Naive thymus-derived CD4-positive, alpha-beta T cell (primary cell): Measurements from ENCODE around the gene HBB. TPM values are rescaled to one million over a fixed set of nuclear protein-coding genes. Genes with fewer than 3 reads are reported as not detected.
A peak's percentile ranks its signal among the peaks of the same experiment; 100 is the strongest.
"Not testable (repeated sequence)": the region's sequence is repeated elsewhere in the genome, so short reads cannot be mapped to it uniquely, and the experiment has no call there.

ENCODE experiments used
- ATAC-seq: fragments of 150-1000 bp; cut with Tn5 transposase; 2 replicates; pipeline ENCODE4 v1.10.0; 2021; ENCODE audit warnings: mild to moderate bottlenecking, moderate library complexity
- CTCF ChIA-PET: fragments of 350-600 bp; sonication (Branson Sonifier 250); formaldehyde crosslinking; loops from one replicate; lab custom pipeline; 2021; ENCODE audit warnings: antibody characterized with exemption; lab: Charles Lee
- POLR2A ChIA-PET: fragments of 350-600 bp; sonication (Branson Sonifier 250); formaldehyde crosslinking; loops from one replicate; lab custom pipeline; 2021; ENCODE audit warnings: antibody characterized with exemption, inconsistent platforms; lab: Charles Lee
- DNase-seq, 9 donors: peaks; one replicate each; pipeline versions ENCODE4 v3.0.0 to v3.0.0-alpha.2; 2020 to 2022; ENCODE audit warnings: mixed read lengths in 1 of 9
- H3K27ac ChIP-seq: one replicate; pipeline ENCODE4 v1.7.0; 2013; ENCODE audit warnings: mild to moderate bottlenecking, low read depth, low read length, moderate library complexity
- H3K27me3 ChIP-seq, 2 donors: one replicate each; pipeline ENCODE4 v1.7.0; 2013; ENCODE audit warnings: low read length in 2 of 2, mild to moderate bottlenecking in 2 of 2, moderate library complexity in 2 of 2; ENCODE audit not compliant: control insufficient read depth in 2 of 2, insufficient read depth in 2 of 2
- H3K36me3 ChIP-seq, 3 experiments: 1 replicate in 2 of 3; 2 replicates in 1 of 3; pipeline ENCODE4 v1.7.0; 2013; ENCODE audit warnings: low read length in 3 of 3, mild to moderate bottlenecking in 3 of 3, moderate library complexity in 1 of 3; ENCODE audit not compliant: insufficient read depth in 3 of 3, control insufficient read depth in 2 of 3
- H3K4me1 ChIP-seq, 2 donors: one replicate each; pipeline ENCODE4 v1.7.0; 2013; ENCODE audit warnings: low read length in 2 of 2, mild to moderate bottlenecking in 2 of 2, moderate library complexity in 1 of 2; ENCODE audit not compliant: control insufficient read depth in 2 of 2, insufficient read depth in 2 of 2
- H3K4me3 ChIP-seq: 2 replicates; pipeline ENCODE4 v1.7.0; 2013; ENCODE audit warnings: mild to moderate bottlenecking, low read length
- H3K9me3 ChIP-seq, 3 experiments: 1 replicate in 2 of 3; 2 replicates in 1 of 3; pipeline ENCODE4 v1.7.0; 2013; ENCODE audit warnings: low read length in 3 of 3; ENCODE audit not compliant: control insufficient read depth in 2 of 3
- H3K27ac Mint-ChIP-seq, 9 donors: one replicate each; pipeline ENCODE4 v1.8.0; 2020 to 2022; ENCODE audit warnings: mixed read lengths in 9 of 9, mild to moderate bottlenecking in 8 of 9, moderate library complexity in 5 of 9, inconsistent platforms in 2 of 9
- H3K27me3 Mint-ChIP-seq, 5 donors: one replicate each; pipeline ENCODE4 v1.8.0; 2021 to 2022; ENCODE audit warnings: mixed read lengths in 5 of 5, mild to moderate bottlenecking in 1 of 5
- H3K36me3 Mint-ChIP-seq, 5 donors: one replicate each; pipeline ENCODE4 v1.8.0; 2020 to 2022; ENCODE audit warnings: mixed read lengths in 5 of 5, mild to moderate bottlenecking in 3 of 5, inconsistent platforms in 1 of 5
- H3K4me1 Mint-ChIP-seq, 7 donors: one replicate each; pipeline ENCODE4 v1.8.0; 2020 to 2022; ENCODE audit warnings: mixed read lengths in 7 of 7, mild to moderate bottlenecking in 3 of 7, inconsistent platforms in 1 of 7
- H3K4me3 Mint-ChIP-seq, 10 donors: one replicate each; pipeline ENCODE4 v1.8.0; 2020 to 2022; ENCODE audit warnings: mild to moderate bottlenecking in 10 of 10, mixed read lengths in 10 of 10, moderate library complexity in 6 of 10, inconsistent platforms in 2 of 10
- H3K9me3 Mint-ChIP-seq, 11 donors: one replicate each; pipeline ENCODE4 v1.8.0; 2020 to 2022; ENCODE audit warnings: mixed read lengths in 11 of 11, mild to moderate bottlenecking in 4 of 11, inconsistent platforms in 1 of 11, moderate library complexity in 1 of 11
- intact Hi-C, 2 donors: fragments of 100-400 bp; cut with micrococcal nuclease; formaldehyde crosslinking; loops; one replicate each; pipeline ENCODE4 v1.15.1; 2023
- polyA plus RNA-seq, 2 donors: library from polyadenylated mRNA; unstranded; fragments of 300-500 nt; fragmentation: Illumina TruSeq; gene quantifications; one replicate each; pipeline ENCODE4 v1.2.3, GENCODE V29; 2021
- total RNA-seq, 6 experiments: library from RNA in 5 of 6; stranded (reverse) in 5 of 6; gene quantifications; 1 replicate in 5 of 6; 2 replicates in 1 of 6; pipeline ENCODE4 v1.2.3 and lab custom pipeline; 2021 to 2026

HBB gene
- total and polyA plus RNA-seq, 7 experiments from 2014 or later: 0.67 to 56.2 (median 0.95) TPM; not detected in 3

DNA sequence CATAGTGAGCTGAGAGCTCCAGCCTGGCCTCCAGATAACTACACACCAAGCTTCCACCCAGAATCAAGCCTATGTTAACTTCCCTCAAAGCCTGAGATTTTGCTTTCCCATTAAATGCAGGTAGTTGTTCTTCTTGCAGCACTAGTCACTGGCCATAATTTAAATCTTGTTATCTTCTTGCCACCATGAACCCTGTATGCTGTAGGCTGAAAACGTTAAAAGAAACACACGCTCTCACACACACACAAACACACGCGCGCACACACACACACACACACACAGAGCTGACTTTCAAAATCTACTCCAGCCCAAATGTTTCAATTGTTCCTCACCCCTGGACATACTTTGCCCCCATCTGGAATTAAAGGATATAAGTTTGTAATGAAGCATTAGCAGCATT is 26.6 kb upstream of the HBB start:
- H3K27me3 Mint-ChIP-seq: peaks cover 0 to 23% (median 9%) of the 10 kb centered on the region in 5 donors
- H3K4me1 ChIP-seq, intact Hi-C loops, H3K27ac ChIP-seq, H3K4me1 Mint-ChIP-seq, H3K9me3 Mint-ChIP-seq, H3K4me3 Mint-ChIP-seq, H3K4me3 ChIP-seq, H3K36me3 Mint-ChIP-seq, CTCF ChIA-PET, H3K27ac Mint-ChIP-seq, POLR2A ChIA-PET, DNase-seq, H3K36me3 ChIP-seq, H3K9me3 ChIP-seq, ATAC-seq, H3K27me3 ChIP-seq: not testable (repeated sequence)

DNA sequence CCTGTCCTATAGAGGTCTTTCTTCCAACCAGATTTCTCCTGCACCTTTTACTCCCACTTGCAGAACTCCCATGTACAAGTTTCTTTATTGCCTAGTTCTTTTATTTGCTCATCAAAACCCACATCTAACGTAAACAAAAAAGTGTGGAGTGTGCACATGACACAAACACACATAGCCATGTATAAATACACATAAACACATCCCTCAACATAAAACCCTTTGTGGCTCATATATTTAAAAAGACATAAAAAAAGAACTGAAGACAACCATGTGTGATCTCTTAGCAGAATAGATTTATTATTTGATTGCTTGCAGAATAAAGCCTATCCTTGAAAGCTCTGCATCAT is 26.0 kb upstream of the HBB start:
- Histone ChIP-seq H3K27ac (no peak overlapping the region), H3K36me3 (no peaks in the 10 kb centered on the region), H3K9me3 (no peaks in the 10 kb centered on the region), H3K27me3 (no peaks in the 10 kb centered on the region), H3K4me3 (no peak overlapping the region), H3K4me1 (no peaks in the 10 kb centered on the region)
- Mint-ChIP-seq H3K9me3 (peaks cover 0 to 4% (median 0%) of the 10 kb centered on the region in 11 donors), H3K4me3 (no peak overlapping the region), H3K27ac (peak overlapping the region in 1 of 9 donors; percentile 7), H3K36me3 (no peaks in the 10 kb centered on the region), H3K27me3 (peaks cover 0 to 20% (median 9%) of the 10 kb centered on the region in 5 donors), H3K4me1 (peaks cover 0 to 1% (median 0%) of the 10 kb centered on the region in 7 donors)
- intact Hi-C loops: no loop called here
- DNase-seq (no peak), ATAC-seq (no peak)
- ChIA-PET CTCF (no interaction called here), POLR2A (no interaction called here)

DNA sequence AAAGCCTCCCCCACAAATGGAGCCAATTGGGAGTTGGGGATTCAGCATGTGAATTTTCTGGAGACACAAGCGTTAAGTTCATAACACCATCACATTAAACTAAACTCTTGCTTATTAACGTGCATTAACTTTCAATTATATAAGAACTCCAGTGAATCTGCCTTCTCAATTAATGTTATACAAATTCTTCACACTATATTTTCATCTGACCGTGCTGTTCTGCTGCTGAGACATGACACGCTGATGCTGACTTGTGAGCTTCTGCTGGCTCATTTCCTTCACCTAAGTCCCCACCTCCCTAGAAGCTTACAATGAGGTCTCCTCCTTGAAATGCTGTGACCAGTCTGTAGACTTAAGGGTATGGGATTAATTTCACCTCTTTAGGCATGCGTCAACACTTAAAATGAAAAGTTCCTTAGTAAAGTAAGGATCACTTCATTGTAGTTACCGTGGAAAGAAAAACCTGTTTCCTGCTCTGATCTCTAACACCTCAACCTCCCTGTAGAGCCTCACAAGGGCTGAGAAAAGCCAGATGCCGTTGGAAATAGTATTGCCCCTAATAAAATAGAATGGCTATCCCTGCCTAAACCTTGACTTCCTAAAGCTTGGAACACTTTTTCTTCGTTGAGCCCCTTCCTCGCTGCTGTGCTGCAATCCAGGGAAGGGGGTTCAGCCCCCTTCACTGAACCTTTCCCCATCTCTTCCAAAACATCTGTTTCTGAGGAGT is 25.5 kb upstream of the HBB start:
- Mint-ChIP-seq H3K27ac (no peak overlapping the region), H3K4me3 (no peak overlapping the region), H3K4me1 (no peaks in the 10 kb centered on the region), H3K27me3 (peaks cover 2 to 15% (median 9%) of the 10 kb centered on the region in 5 donors), H3K36me3 (no peaks in the 10 kb centered on the region), H3K9me3 (no peaks in the 10 kb centered on the region)
- H3K27me3 ChIP-seq: no peaks in the 10 kb centered on the region
- no peak overlapping the region for H3K4me3 ChIP-seq
- intact Hi-C loops: no loop called here
- DNase-seq (no peak), ATAC-seq (no peak)
- no peaks in the 10 kb centered on the region for H3K4me1 ChIP-seq
- H3K27ac ChIP-seq: no peak overlapping the region
- H3K9me3 ChIP-seq: no peaks in the 10 kb centered on the region
- POLR2A ChIA-PET: no interaction called here
- H3K36me3 ChIP-seq: no peaks in the 10 kb centered on the region
- CTCF ChIA-PET: no interaction called here

DNA sequence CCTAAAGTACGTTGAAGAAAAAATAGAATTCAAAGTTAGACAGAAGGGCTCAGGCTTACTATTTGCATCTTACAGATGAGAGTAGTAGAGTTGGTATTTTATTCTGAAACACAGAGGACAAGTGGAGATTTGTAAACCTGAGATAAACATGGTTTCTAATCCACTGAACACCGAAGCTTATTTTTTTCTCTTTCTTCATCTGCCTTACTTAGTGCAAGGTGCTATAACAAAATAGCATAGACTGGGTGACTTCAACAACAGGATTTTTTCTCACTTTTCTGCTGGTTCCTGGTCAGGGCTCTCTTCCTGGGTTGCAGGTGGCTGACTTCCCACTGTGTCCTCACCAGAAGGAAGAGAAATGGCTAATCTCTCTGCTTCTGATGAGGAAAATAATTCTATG is 24.9 kb upstream of the HBB start:
- H3K9me3 Mint-ChIP-seq: no peaks in the 10 kb centered on the region
- no peak overlapping the region for H3K27ac Mint-ChIP-seq
- ChIA-PET CTCF (no interaction called here), POLR2A (no interaction called here)
- no peaks in the 10 kb centered on the region for H3K36me3 ChIP-seq
- H3K4me1 Mint-ChIP-seq: no peaks in the 10 kb centered on the region
- H3K9me3 ChIP-seq: no peaks in the 10 kb centered on the region
- H3K36me3 Mint-ChIP-seq: no peaks in the 10 kb centered on the region
- ATAC-seq (no peak), DNase-seq (no peak)
- H3K27ac ChIP-seq: no peak overlapping the region
- H3K4me3 ChIP-seq: no peak overlapping the region
- H3K4me1 ChIP-seq: no peaks in the 10 kb centered on the region
- peaks cover 4 to 17% (median 9%) of the 10 kb centered on the region in 5 donors for H3K27me3 Mint-ChIP-seq
- intact Hi-C loops: no loop called here
- no peak overlapping the region for H3K4me3 Mint-ChIP-seq
- no peaks in the 10 kb centered on the region for H3K27me3 ChIP-seq

GRCh38 chr11:5250543-5251204 is 23.8 kb upstream of the HBB start:
- peaks cover 4 to 27% (median 14%) of the 10 kb centered on the region in 5 donors for H3K27me3 Mint-ChIP-seq
- H3K27ac ChIP-seq: no peak overlapping the region
- ATAC-seq: no peak
- H3K4me1 Mint-ChIP-seq: no peaks in the 10 kb centered on the region
- POLR2A ChIA-PET: interaction anchor here (0.7 kb wide), 1 partner anchor 719 kb away, joined by 3 read pairs; no protein-coding TSS in a partner anchor
- intact Hi-C loops: no loop called here
- H3K4me3 ChIP-seq: no peak overlapping the region
- H3K9me3 Mint-ChIP-seq: no peaks in the 10 kb centered on the region
- H3K27me3 ChIP-seq: no peaks in the 10 kb centered on the region
- H3K4me1 ChIP-seq: no peaks in the 10 kb centered on the region
- CTCF ChIA-PET: no interaction called here
- no peak overlapping the region for H3K27ac Mint-ChIP-seq
- no peaks in the 10 kb centered on the region for H3K36me3 Mint-ChIP-seq
- H3K9me3 ChIP-seq: no peaks in the 10 kb centered on the region
- no peaks in the 10 kb centered on the region for H3K36me3 ChIP-seq
- H3K4me3 Mint-ChIP-seq: no peak overlapping the region
- DNase-seq: no peak

- H3K27me3 ChIP-seq, H3K36me3 Mint-ChIP-seq, H3K4me1 ChIP-seq, H3K4me3 ChIP-seq, H3K27ac Mint-ChIP-seq, H3K9me3 Mint-ChIP-seq, POLR2A ChIA-PET, H3K9me3 ChIP-seq, H3K27ac ChIP-seq, DNase-seq, H3K36me3 ChIP-seq, H3K4me3 Mint-ChIP-seq, CTCF ChIA-PET, H3K4me1 Mint-ChIP-seq, ATAC-seq, intact Hi-C loops: not testable (repeated sequence)
- peaks cover 4 to 34% (median 17%) of the 10 kb centered on the region in 5 donors for H3K27me3 Mint-ChIP-seq
These were observed 23.0 kb upstream of the HBB start, which contains the start of gene HBG1 for GRCh38 chr11:5249807-5250396. Gene HBG1 (minus strand): TSS chr11:5249857. CDS start chr11:5249804, 53 bp downstream.
